Left lung (tissue), 10 donors: ENCODE results near the gene KLHL14. TPM values are rescaled to one million over a fixed set of nuclear protein-coding genes. Genes with fewer than 3 reads are reported as not detected.

Experiments
- ATAC-seq: fragments of 200-7000 bp; cut with Tn5 transposase; one replicate; pipeline ENCODE4 v1.9.1; 2020; ENCODE audit warnings: moderate library complexity
- DNase-seq, 4 donors: peaks; one replicate each; pipeline ENCODE4 v3.0.0-alpha.2; 2013 to 2020
- H3K27ac ChIP-seq, 2 donors: fragments of 200-600 bp; sonication (generic) in 1 of 2; one replicate each; pipeline versions ENCODE4 v1.5.0 to v1.8.0; 2020 to 2021
- H3K27me3 ChIP-seq, 2 donors: fragments of 200-600 bp; sonication (generic) in 1 of 2; one replicate each; pipeline versions ENCODE4 v1.5.0 to v1.8.0; 2020 to 2021
- H3K36me3 ChIP-seq, 2 donors: fragments of 200-600 bp; sonication (generic) in 1 of 2; one replicate each; pipeline versions ENCODE4 v1.5.0 to v1.8.0; 2020 to 2021
- H3K4me1 ChIP-seq, 2 donors: fragments of 200-600 bp; one replicate each; pipeline ENCODE4 v1.8.0; 2021
- H3K4me3 ChIP-seq, 2 donors: fragments of 200-600 bp; sonication (generic) in 1 of 2; one replicate each; pipeline versions ENCODE4 v1.5.0 to v1.8.0; 2020 to 2021; ENCODE audit warnings: mild to moderate bottlenecking in 1 of 2
- H3K9me3 ChIP-seq, 2 donors: fragments of 200-600 bp; sonication (generic) in 1 of 2; one replicate each; pipeline versions ENCODE4 v1.5.0 to v1.8.0; 2020 to 2021
- intact Hi-C, 2 donors: fragments of 100-400 bp; cut with DNase I; formaldehyde crosslinking; loops; one replicate each; pipeline versions ENCODE4 v1.11.2 to v1.14.2; 2022
- polyA plus RNA-seq, 6 donors: library from polyadenylated mRNA; unstranded; fragments of 120-200 nt; gene quantifications; one replicate each; pipeline ENCODE4 v1.2.1, GENCODE V29; 2013; ENCODE audit not compliant: insufficient read length in 6 of 6
- total RNA-seq, 2 donors: library from RNA; stranded (reverse); fragmentation: NEBNext Ultra II Directional; extraction: Animal tissue kit (Norgen Biotek cat#: 25700); gene quantifications; one replicate each; pipeline ENCODE4 v1.2.1, GENCODE V29; 2021
- TF ChIP-seq, protein P1 (sequence below), 2 donors: fragments of 200-600 bp; sonication (generic) in 1 of 2; IDR thresholded peaks; one replicate each; pipeline versions ENCODE4 v1.5.0 to v1.8.0; 2021; ENCODE audit warnings: antibody characterized with exemption in 2 of 2
- donor health status: DM: no; HTN: yes; CAD: no.
- donor health status: DM: no; HTN: no; CAD: no.

The KLHL14 gene
- total and polyA plus RNA-seq, 8 donors, result 0.20 to 1.4 (median 1.2) TPM

- TF ChIP-seq, protein P1, sequence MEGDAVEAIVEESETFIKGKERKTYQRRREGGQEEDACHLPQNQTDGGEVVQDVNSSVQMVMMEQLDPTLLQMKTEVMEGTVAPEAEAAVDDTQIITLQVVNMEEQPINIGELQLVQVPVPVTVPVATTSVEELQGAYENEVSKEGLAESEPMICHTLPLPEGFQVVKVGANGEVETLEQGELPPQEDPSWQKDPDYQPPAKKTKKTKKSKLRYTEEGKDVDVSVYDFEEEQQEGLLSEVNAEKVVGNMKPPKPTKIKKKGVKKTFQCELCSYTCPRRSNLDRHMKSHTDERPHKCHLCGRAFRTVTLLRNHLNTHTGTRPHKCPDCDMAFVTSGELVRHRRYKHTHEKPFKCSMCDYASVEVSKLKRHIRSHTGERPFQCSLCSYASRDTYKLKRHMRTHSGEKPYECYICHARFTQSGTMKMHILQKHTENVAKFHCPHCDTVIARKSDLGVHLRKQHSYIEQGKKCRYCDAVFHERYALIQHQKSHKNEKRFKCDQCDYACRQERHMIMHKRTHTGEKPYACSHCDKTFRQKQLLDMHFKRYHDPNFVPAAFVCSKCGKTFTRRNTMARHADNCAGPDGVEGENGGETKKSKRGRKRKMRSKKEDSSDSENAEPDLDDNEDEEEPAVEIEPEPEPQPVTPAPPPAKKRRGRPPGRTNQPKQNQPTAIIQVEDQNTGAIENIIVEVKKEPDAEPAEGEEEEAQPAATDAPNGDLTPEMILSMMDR (IDR thresholded peaks at IDR 0.05), result no peak
- H3K27me3 ChIP-seq, result peaks cover 0 to 4% of the 10 kb centered on the region in 2 donors
- intact Hi-C loops, result no loop called here
Observed at GRCh38 chr18:32749809-32750208, 23.0 kb downstream of the KLHL14 start.

DNA sequence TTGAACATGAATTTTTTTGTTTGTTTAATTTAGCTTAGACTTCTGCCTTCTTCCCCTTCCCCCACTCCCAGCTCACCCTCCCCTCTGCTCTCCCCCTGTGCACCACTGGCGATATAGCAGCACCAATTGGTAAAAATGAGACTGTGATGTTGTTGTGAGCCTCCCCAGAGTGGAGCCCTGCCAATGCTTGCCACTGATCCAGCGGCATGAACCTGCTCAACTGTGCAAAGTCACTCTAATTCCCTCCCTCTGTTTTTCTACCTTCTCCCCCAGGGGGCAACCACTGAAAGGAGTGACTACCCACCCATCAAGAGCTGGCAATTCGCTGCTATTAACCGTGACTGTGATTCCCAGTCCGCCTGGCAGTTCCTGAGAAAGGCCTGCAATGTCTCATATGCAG, 30.2 kb downstream of the KLHL14 start:
- Histone ChIP-seq H3K4me1 (no peaks in the 10 kb centered on the region), H3K27ac (no peak overlapping the region), H3K36me3 (no peaks in the 10 kb centered on the region), H3K27me3 (no peaks in the 10 kb centered on the region), H3K9me3 (no peaks in the 10 kb centered on the region), H3K4me3 (no peak overlapping the region)
- TF ChIP-seq, protein P1 (IDR thresholded peaks at IDR 0.05), result no peak
- intact Hi-C loops, result no loop called here
- DNase-seq (no peak), ATAC-seq (no peak)

More at GRCh38 chr18:32749809-32750208, 23.0 kb downstream of the KLHL14 start:
- H3K36me3 ChIP-seq, result no peaks in the 10 kb centered on the region
- no peak overlapping the region for H3K4me3 ChIP-seq
- no peak for DNase-seq
- no peak for ATAC-seq
- no peaks in the 10 kb centered on the region for H3K4me1 ChIP-seq
- no peaks in the 10 kb centered on the region for H3K9me3 ChIP-seq
- no peak overlapping the region for H3K27ac ChIP-seq

GRCh38 chr18:32735781-32736180, 37.0 kb downstream of the KLHL14 start:
- Histone ChIP-seq H3K36me3 (no peaks in the 10 kb centered on the region), H3K27ac (no peak overlapping the region), H3K4me3 (no peak overlapping the region), H3K9me3 (no peaks in the 10 kb centered on the region), H3K4me1 (no peaks in the 10 kb centered on the region), H3K27me3 (no peaks in the 10 kb centered on the region)
- no peak for DNase-seq
- intact Hi-C loops, result no loop called here
- no peak for ATAC-seq
- TF ChIP-seq, protein P1 (IDR thresholded peaks at IDR 0.05), result no peak

DNA sequence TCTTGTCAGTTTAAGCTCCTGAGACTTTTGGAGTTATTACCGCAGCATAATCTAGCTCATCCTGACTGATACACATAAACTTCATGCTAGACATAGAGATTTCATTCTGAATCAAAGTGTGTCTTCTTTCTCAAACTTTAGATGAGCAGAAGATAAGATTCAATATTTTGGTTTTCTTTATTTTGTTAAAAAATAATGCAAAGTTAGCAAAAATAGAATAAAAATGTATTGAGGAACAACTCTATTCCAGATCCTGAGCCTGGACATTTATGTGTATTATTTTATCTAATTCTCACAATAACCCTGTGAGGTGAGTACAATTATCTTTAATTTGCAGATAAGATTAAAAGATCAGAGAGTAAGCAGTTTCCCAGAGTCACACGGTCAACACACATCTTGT, 38.4 kb downstream of the KLHL14 start:
- H3K36me3 ChIP-seq, result no peaks in the 10 kb centered on the region
- H3K4me1 ChIP-seq, result no peaks in the 10 kb centered on the region
- H3K9me3 ChIP-seq, result no peaks in the 10 kb centered on the region
- DNase-seq, result no peak
- no peaks in the 10 kb centered on the region for H3K27me3 ChIP-seq
- intact Hi-C loops, result no loop called here
- H3K27ac ChIP-seq, result no peak overlapping the region
- ATAC-seq, result no peak
- TF ChIP-seq, protein P1 (IDR thresholded peaks at IDR 0.05), result no peak
- no peak overlapping the region for H3K4me3 ChIP-seq

GRCh38 chr18:32732165-32732564, 40.7 kb downstream of the KLHL14 start:
- Histone ChIP-seq H3K27me3 (no peaks in the 10 kb centered on the region), H3K27ac (no peak overlapping the region), H3K4me3 (no peak overlapping the region), H3K36me3 (no peaks in the 10 kb centered on the region), H3K9me3 (no peaks in the 10 kb centered on the region), H3K4me1 (no peaks in the 10 kb centered on the region)
- no peak for DNase-seq
- intact Hi-C loops, result no loop called here
- TF ChIP-seq, protein P1 (IDR thresholded peaks at IDR 0.05), result no peak
- ATAC-seq, result no peak
